ENCODE results near the gene UBE2J1.

The UBE2J1 gene

GRCh38 chr6:89356642-89357170 lies 4.2 kb upstream of the UBE2J1 start:
- no peak overlapping the region for H3K4me3 ChIP-seq
- peaks cover 0 to 7% (median 3%) of the 10 kb centered on the region in 4 donors for H3K4me1 ChIP-seq
- no peak for TF ChIP-seq CTCF (IDR thresholded peaks at IDR 0.05)
- H3K9me3 ChIP-seq = no peaks in the 10 kb centered on the region
- no peak for DNase-seq
- intact Hi-C loops (cut with DNase I; ENCODE audit: low total_unique reads) = no loop called here
- H3K36me3 ChIP-seq = no peaks in the 10 kb centered on the region
- H3K27ac ChIP-seq = no peak overlapping the region
- no peaks in the 10 kb centered on the region for H3K27me3 ChIP-seq

DNA sequence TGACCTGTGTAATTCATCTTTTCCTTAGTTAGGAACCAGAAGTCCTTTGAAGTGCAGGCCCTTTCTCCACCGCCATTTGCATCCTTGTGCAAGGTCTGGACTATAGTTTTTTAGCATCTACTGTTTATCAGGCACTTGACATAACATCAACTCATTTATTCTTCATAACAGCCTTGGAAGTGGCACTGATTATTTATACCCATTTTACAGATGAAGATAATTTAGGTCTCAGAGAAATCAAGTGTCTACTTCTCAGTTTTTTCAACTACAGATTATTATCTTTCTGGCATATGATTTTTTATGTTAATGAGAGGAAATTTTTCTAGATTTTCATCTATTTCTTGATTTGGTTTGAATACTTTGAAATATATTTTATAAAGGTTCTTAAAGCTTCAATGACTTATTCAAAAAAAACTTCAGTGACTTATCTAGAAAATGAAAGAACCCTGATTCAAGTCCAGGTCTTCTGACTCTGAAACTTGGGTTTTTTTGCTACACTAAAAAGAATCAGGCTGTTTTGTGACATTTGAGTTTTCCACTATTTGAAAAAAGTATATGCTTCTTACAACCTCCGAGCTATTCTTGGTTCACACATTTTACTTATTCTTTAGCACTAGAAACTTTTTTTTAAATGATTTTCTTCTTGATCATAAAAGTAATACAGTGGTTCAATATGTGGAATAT lies 3.1 kb upstream of the UBE2J1 start:
- intact Hi-C loops (cut with DNase I; ENCODE audit: low total_unique reads) = no loop called here
- no peak for DNase-seq
- no peak overlapping the region for H3K27ac ChIP-seq
- peaks cover 0 to 17% (median 9%) of the 10 kb centered on the region in 4 donors for H3K4me1 ChIP-seq
- no peak overlapping the region for H3K4me3 ChIP-seq
- H3K27me3 ChIP-seq = no peaks in the 10 kb centered on the region
- H3K9me3 ChIP-seq = no peaks in the 10 kb centered on the region
- no peaks in the 10 kb centered on the region for H3K36me3 ChIP-seq
- TF ChIP-seq CTCF (IDR thresholded peaks at IDR 0.05) = no peak

GRCh38 chr6:89353702-89354392 lies 1.3 kb upstream of the UBE2J1 start:
- intact Hi-C loops (cut with DNase I; ENCODE audit: low total_unique reads) = no loop called here
- Histone ChIP-seq H3K36me3 (no peaks in the 10 kb centered on the region), H3K9me3 (no peaks in the 10 kb centered on the region), H3K27ac (peak overlapping the region; percentile 99 to 100), H3K4me3 (no peak overlapping the region), H3K27me3 (no peaks in the 10 kb centered on the region), H3K4me1 (peaks cover 0 to 35% (median 23%) of the 10 kb centered on the region in 4 donors)
- DNase-seq = no peak
- TF ChIP-seq CTCF (IDR thresholded peaks at IDR 0.05) = no peak

DNA sequence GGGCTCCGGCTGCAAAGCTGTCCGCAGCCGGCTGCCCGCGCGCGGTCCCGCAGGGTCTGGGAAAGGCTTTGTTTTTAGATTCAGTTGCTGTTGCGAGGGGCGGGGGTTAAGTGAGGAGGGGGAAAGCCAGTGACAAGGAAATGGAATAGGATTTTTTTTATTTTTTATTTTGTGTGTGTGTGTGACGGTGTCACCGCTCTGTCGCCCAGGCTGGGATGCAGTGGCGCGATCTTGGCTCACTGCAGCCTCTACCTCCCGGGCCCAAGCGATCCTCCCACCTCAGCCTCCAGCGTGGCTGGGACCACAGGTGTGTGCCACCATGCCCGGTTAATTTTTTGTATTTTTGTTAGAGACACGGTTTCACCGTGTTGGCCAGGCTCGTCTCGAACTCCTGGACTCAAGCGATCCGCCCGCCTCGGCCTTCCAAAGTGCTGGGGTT lies 615 bp upstream of the UBE2J1 start:
- Histone ChIP-seq H3K27ac (peak overlapping the region; percentile 99 to 100), H3K36me3 (no peaks in the 10 kb centered on the region), H3K4me1 (peaks cover 0 to 42% (median 27%) of the 10 kb centered on the region in 4 donors), H3K9me3 (no peaks in the 10 kb centered on the region), H3K27me3 (no peaks in the 10 kb centered on the region), H3K4me3 (peak overlapping the region; percentile 87 to 93)
- no peak for TF ChIP-seq CTCF (IDR thresholded peaks at IDR 0.05)
- intact Hi-C loops (cut with DNase I; ENCODE audit: low total_unique reads) = no loop called here
- no peak for DNase-seq

- peaks cover 0 to 55% (median 31%) of the 10 kb centered on the region in 4 donors for H3K4me1 ChIP-seq
- TF ChIP-seq CTCF (IDR thresholded peaks at IDR 0.05) = no peak
- H3K4me3 ChIP-seq = peak overlapping the region; percentile 87 to 93
Observed at GRCh38 chr6:89351671-89352277, 748 bp downstream of the UBE2J1 start.

More at GRCh38 chr6:89351671-89352277, 748 bp downstream of the UBE2J1 start:
- Histone ChIP-seq H3K9me3 (no peaks in the 10 kb centered on the region), H3K36me3 (no peaks in the 10 kb centered on the region), H3K27ac (peak overlapping the region; percentile 99 to 100), H3K27me3 (no peaks in the 10 kb centered on the region)
- intact Hi-C loops (cut with DNase I; ENCODE audit: low total_unique reads) = no loop called here
- DNase-seq = no peak
